CD4-positive, alpha-beta T cell treated with Interleukin-15 for 4 hours (primary cell): ENCODE results near the gene FRMD6.
"Not testable (repeated sequence)": the region's sequence is repeated elsewhere in the genome, so short reads cannot be mapped to it uniquely, and the experiment has no call there.

Experiments used
- DNase-seq: peaks from one replicate; pipeline ENCODE4 v3.0.0-alpha.2; 2020; ENCODE audit warnings: low spot score

FRMD6 gene

DNA sequence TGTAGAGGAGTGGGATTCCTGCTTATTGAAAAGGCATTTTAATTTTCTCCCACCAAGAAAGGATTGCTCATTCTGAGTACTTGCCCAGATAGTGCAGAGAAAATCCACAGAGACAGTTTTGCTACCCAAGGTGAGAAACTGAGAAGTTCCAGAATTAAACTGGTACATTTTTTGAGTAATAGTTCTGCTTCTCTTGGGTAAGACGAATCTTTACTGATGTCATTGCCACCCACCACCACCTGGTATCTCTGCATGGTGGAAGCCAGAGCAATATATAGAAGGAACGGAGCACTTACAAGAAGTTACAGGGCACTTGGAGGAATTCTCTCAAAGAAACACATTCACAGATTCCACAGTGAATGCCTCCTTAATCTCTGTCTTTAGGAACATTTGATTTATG, 20.7 kb upstream of the FRMD6 start:
- DNase-seq = no peak

DNA sequence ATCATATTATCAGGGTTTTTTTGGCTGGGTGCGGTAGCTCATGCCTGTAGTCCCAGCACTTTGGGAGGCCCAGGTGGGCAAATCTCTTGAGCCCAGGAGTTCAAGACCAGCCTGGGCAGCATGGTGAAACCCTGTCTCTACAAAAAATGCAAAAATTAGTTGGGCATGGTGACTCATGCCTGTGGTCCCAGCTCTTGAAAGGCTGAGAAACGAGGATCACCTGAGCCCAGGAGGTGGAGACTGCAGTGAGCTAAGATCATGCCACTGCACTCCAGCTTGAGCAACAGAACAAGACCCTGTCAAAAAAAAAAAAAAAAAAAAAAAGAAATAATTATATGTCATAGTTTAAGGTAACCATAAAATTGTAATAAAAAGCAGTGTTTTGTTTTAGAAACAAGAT, 18.4 kb upstream of the FRMD6 start:
- DNase-seq = not testable (repeated sequence)

DNA sequence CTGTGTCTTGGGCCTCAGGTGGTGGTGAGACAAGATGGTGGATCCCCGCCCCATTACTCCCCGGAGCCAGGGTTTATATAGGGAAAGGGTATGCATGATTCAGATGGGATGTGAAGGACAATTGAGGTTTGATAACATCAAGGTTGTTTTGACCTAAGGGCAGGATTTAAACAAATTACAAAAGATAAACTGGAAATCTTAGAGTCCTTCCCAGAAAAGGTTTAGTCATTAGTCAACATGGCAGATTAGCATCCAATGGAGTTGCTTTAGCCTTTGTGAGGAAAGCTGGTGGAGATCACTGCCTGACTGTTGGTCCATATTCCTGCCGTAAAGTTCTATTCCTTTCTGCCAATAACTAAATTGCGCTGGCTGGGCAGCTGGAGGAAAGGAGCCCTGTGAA, 15.6 kb upstream of the FRMD6 start:
- no peak for DNase-seq

DNA sequence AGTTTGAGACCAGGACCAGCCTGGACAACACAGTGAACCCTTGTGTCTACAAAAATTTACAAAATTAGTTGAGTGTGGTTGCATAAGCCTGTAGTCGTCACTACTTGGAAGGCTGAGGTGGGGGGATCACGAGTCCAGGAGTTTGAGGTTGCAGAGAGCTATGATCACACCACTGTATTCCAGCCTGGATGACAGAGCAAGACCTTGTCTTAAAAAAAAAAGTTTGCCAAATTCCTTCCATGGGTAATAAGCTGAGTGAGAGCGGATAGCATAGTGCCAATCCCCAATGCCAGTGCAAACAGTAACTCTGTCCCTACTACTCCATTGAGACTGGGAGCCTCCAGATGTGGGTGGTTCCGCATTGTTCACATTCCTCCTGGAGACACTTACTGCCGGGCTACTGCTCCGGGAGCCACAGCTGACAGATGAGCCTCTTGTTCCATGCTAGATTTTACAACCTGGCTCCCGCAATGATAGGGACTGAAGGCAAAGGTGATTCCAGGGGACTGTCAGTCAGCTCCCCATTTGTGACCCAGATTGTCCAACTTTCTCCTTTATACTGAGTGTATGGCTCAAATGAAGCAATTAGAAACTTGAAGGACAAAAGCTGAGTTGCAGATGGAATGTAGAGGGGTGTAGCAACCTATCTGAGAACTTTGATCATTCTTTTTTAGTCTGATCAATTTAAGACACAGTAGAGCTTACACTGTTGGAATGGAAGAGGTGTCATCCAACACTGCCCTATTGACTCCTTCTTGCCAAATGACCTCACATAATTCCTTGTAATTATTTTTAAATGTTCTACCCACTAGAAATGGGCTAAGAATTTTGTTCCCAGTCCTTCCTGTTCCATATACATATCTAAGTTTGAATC, 13.4 kb upstream of the FRMD6 start:
- DNase-seq = no peak

DNA sequence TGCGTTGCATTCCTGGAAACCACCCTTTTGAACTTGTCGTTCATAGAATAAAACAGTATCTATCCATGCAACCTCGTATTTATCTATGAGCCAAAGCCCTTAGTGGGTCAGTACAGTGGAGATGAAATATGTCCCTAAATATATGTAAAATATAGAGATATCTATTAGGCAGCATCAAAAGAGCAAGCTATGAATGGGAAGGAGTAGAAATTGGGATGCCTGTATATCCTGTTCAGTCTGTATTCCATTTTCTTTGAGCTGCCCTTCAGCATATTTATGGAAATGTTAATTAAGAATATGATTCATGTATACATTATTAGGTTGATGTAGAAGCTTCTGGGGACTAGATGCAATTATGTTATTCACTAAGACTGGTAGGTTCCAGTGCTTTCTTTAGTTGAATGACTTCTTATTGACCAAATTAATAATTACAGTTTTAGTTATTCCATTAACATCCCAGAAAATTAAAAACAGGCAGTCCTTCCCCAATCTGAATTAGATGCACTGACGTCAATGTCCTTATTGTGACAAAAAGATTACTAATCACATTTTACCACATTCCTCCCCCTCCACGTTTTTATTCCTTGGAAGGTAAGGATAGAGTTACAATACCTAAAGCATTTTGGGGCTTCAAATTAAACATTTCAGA, 11.9 kb upstream of the FRMD6 start:
- DNase-seq = no peak

DNA sequence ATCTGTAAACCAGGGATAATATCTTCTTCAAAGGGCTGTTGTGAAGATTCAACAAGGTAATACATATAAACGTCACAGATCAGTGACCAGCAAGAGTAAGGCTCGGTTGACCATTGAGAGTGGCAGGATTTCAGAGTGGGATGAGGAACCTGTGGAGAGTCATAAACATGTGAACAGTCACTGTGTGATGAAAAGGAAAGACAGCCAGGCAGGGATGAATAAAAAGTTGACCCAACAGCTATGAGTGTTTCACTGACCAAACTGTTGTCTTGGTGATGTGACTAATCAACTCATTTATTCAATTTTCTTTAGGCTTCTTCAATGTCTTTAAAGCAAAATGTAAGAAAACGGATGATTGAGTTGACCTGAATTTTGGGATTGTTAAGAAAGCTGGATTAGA, 8.6 kb upstream of the FRMD6 start:
- DNase-seq = no peak

DNA sequence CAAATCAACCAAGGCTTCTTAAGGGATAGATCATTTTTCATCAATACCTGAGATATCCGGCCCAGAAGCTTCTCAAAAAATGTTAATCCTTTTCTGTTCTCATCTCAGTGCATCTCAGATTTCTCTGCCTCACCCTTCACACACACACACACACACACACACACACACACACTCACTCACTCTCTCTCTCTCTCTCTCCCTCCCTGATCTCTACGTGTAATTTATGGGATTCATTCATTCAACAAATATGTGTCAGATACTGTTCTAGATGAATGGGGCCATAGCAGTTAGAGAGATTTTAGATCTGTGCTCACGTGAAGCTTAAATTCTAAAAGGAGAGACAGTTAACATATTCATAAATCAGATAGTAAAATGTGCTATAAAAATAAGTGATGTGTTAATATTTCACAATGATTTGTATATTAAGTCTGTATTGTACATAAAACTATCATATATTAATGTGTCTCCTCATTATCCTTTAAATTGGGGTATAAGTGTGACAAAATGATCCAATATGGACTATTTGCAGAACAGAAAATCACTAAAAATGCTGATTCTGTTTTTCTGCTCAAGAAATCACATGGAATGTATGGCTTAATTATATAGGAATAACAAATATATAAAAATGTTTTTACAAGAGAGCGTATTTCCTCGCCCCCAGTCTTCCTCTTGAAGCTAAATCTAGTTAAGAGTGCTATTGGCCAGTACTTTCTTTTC, 7.3 kb upstream of the FRMD6 start:
- no peak for DNase-seq

DNA sequence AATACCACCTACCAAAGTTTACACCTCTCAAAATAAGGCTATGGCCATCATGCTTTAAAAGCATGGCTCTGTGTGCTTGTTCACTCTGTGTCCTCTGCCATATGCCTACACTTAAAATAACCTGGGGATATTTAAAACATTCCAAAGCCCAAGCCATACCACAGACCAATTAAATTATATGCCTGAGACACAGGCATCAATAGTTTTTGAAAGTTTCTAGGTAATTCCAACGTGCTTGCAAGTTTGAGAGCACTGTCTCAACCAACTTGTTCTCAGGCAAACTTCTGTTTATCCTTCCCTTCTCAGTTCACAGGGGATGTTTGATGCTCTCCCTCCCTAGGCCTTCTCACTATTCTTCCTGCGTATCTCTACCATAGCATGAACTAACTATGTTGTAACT, 3.4 kb upstream of the FRMD6 start:
- DNase-seq = no peak

DNA sequence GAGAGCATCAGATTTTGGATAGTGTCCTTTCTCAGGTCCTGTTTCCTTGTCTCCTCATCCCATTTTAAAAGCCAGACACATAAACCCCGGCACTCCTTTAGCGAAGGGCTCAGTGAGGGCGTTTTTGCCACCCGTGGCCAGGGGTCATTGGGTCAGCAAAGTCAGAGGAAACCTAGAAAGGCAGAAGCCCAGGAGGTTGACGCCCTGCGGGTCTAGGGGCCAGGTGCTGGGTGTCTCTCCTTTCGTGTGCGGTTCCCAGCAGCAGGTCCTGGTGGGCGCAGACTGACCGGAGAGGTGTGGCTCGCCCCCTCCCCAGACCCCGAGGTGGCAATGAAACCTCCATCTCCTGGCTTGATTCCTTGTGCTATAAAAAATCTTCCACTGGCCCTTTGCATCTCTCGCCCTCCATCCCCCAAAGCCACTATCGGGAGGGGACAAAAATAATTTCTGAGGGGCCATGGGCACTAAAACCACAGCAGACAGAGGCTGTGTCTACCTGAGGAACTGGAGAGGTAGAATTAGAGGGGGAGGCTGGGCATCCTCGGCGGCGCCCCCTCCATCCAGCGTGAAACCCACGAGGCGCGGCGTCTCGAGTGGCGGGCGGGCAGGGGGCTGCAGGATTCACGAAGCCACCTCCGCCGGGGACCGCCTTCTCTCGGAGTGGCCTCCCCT, 858 bp upstream of the FRMD6 start:
- DNase-seq = no peak

DNA sequence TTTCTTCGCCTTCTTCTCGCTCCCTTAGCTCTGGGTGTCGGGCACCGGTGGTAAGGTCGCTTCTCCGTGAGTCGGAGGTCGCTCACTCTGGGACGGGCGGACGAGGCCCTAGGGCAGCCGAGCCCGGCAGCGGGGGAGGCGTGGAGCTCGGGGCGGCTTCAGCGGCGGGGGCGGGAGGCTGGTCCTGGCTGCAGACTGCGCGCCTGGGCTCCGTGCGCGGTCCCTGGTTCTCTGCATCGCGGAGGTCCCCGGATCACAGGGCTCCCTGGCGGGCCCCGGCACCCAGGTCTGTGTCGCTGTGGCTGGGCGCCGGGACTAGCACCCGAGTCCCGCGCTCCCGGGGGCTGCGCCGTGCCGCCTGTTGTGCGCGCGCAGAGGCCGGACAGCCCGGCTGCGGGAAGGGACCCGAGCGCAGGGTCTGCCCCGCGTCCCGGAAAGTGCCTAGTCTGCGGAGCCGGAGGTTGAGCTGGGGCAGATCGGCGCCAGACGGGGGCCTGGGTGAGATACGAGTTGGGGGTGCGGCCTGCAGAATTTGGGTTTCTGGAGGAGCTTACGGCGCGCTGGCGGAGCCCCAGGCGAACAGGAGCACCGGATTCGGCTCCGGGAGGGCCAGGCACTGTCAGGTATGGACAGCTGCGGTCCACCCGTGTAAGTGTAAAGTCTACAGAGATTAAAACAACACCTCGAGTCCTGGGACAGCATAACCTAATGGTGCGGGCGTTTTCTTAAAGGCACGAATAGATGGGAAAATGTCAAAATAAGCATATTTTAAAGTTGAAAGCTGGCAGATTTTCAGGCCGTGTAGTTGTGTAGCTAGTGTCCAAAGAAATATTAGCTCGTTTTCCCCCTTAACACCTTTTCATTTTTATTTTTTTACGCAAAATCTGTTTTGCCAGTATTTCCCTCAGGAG, 713 bp downstream of the FRMD6 start:
- DNase-seq = no peak

DNA sequence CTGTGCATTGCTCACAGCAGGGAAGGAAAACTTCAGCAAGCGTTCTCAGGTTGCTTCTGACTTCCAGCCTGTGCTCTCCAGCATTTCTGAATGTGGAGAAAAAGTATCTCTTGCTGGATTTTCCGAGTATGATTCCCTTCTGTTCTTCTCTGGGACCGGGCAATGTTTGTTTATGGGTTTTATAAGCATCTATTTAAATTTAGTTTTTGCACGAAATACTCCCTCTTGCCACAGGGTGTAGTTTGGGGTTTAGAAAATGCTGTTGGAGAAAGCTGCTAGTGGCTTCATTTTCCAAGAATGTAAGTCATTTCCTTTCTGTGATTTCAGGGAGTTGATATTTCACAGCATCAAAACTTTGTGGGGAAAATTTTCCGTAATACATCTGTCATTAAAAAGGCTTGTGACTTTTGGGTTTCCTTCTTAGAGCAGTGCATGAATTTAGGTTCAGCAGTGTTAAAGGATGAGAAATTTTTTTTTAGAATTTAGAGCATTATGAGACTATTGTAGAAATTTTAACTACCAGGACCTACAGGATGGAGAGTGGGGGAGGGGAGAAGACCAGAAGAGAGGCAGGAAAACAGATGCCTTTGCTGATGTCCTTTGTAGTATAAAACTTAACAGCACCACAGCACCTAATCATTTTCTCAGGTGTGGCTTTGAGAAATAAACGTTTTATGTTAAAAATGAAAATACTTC, 1.5 kb downstream of the FRMD6 start:
- peak; percentile 18 for DNase-seq

DNA sequence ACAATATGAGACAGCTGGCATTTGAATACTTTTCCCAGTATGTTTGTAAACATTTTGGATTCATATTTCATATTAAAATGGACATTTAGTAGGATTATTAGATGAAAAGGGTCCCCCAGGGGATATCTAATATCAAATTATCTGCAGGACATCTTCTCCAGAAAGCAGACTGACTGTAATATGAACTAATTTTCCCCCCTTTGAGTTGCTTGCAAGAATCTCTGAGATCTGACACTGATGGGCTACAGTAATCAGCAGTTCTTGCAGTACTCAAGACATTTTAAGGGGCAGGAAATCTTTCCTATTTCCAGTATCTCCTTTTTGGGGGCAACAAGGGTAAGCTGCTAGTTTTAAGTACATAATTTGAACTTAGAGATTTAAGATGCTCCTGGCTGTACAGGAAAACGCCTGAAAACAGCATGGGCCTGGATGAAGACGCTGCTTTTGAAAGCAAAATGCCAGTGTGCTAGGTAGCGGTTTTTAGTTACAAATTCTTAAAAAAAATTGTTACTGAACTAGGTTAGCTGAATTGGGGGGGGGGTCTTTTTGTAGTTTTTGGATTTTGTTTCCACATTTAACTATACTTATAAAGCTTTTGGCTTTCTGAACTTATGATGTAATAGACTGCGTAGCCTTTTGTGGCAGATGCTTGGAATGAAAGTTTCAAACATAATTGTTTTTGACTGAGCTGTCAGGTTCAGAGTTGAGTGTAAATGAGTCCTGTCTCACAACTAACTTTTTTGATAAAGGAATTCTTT, 2.2 kb downstream of the FRMD6 start:
- no peak for DNase-seq

DNA sequence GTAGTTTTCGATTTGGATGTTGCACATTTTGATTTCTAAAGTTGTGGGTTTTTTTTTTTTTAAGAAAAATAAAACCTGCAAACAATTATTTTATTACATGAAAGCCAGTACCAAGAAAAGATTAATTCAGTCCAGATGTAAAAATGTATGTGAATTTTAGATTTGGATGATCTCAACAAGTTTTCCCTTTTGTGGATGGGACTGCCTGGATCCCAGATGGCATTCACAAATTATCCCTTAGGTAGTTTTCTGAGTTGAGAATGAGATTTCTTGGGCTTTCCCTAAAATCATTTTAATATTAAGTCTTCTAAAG, 2.8 kb downstream of the FRMD6 start:
- no peak for DNase-seq

DNA sequence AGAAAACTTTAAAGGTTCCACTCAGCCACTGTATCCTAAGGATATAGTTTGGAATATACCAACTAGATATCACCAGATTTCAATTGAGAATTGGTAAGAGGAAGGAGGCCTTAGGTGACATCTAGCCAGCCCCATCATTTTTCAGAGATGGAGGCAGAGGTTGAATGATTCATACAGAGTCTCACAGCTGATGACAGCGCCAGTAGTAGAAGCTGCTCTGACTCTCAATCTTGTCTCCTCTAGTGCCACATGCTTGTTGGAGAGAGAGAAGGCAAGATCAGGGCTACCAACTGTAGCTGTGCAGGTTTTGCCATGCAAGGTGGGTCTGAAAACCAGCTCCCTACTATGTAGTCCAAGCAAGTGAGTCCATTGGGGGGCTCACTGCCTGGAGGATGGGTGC, 6.1 kb downstream of the FRMD6 start:
- no peak for DNase-seq

DNA sequence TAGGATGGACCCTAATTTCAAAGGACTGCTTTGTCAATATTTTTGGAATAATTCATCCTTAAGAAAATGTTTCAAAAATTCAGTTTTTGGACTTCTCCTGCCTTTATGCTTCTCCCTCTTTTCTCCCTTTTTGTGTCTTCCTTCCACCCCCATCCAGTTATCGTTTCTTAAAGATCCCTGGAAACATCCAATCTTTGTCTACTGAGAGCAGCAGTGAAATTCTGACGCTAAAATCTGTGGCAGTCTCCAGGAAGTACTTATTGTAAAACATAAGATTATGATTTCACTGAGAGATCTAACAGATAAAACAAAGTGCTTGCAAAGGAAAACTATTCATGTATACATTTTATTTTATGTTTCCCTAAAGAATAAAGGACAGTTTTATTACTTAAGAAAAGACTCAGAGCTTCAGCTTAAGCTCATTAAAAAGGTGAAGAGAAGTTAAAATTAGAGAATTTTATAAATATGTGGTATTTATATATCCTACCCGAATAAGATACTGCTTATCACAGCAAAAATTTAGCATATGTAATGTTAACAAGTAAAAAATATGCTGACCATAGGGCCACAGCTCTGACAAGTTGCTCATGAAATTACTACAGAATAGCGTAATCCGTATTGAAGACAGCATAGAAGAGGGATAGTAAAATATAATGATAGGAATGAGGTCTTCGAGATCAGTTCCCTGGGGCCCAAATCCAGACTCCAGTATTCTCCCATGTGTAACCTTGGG, 6.9 kb downstream of the FRMD6 start:
- no peak for DNase-seq

DNA sequence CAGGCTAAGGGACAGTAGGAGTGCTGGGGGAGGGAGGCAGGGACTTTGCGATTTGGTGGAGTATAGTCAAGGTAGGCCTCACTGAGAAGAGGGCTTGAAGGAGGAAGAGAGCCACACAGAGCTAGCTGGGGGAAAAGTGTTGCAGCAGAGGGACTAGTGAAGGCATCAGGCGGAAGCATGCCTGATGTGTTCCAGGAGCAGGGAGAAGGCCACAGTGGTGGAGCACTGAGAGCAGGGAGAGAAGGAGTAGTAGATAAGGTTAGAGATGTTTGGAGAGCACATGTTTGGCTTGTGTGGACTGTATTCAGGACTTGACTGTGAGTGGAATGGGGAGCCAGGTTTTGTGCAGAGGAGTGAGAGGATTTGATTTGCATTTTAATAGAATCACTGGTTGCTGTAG, 9.0 kb downstream of the FRMD6 start:
- no peak for DNase-seq

DNA sequence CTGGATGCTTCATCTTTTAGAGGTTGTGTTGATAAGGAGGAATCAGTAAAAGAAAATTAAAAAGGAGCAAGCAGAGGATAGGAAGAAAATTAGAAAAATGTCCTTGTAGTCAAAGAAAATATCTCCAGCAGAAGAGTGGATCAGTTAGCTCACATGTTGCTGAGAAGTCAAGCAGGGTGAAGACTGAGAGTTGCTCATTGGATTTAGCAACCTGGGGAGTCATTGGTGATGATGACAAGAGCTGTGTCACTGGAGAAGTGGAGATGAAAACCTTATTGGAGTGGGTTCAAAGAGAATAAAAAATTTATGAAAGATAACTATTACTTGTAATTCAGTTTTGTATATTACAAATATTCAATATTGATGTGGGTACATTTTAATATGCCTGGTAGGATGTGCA, 9.8 kb downstream of the FRMD6 start:
- DNase-seq = no peak

DNA sequence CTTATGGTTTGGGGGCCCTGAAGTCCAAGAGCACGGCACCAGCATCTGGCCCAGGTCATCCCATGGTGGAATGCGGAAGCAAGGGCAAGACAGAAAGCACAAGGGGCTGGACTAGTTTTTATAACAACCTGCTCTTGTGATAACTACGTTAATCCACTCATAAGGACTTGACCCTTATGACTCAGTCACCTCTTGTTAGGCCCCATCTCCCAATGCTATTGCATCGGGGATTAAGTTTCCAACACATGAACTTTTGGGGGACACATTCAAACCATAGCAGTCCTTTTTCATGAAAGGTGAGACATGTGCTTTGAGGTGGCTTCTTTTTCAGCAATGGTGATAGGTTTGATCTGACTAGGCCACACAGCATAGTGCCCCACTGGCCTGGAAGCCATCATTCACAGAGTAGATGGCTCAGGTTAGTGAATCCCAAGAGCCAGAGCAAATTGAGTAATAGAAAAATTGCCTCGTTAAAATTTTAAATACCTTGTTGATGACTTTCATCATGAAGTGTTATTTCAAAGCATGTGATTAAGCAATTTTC, 12.1 kb downstream of the FRMD6 start:
- DNase-seq = no peak

DNA sequence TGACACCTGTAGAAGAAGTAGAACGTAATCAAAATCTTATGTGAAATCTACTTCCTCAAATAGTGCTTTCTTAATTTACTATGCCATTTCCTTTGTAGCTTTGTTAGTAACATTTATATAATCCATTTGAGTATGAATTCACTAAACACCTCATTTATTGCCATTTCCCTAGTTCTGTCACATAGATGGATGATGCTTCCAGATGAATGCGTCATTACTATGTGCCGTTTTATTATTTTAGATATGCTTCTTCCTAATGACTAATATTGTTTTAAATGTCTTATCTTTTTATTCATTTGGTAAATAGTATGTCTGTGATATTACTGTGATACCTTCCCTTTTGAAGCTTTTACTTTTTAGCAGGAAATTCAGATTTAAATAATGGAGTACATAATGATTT, 14.4 kb downstream of the FRMD6 start:
- no peak for DNase-seq
